H1 (cell line): ENCODE measurements around the gene CDC40. TPM values are rescaled to one million over a fixed set of nuclear protein-coding genes. Genes with fewer than 3 reads are reported as not detected.

Experiments
- CTCF ChIA-PET: fragments of 300-600 bp; sonication (Branson Sonifier 250); formaldehyde crosslinking; loops from one replicate; lab custom pipeline; 2021; ENCODE audit not compliant: partially characterized antibody; lab: Charles Lee
- POLR2A ChIA-PET: fragments of 300-600 bp; sonication (Branson Sonifier 250); formaldehyde crosslinking; loops from one replicate; lab custom pipeline; 2021; ENCODE audit warnings: inconsistent platforms; ENCODE audit not compliant: partially characterized antibody; lab: Charles Lee
- DNase-seq, 2 experiments: peaks; one replicate each; pipeline versions ENCODE4 v3.0.0 to v3.0.0-alpha.2; 2010 to 2022; ENCODE audit warnings: low spot score in 2 of 2, low read depth in 1 of 2, mixed read lengths in 1 of 2
- FAIRE-seq: peaks from 2 replicates; lab custom pipeline; 2011; peaks lifted over from hg19 to GRCh38; lab: Jason Lieb, UNC
- H2AFZ ChIP-seq: 2 replicates; pipeline ENCODE4 v1.8.1; 2012; ENCODE audit warnings: low read length, inconsistent platforms
- H2AK5ac ChIP-seq: 2 replicates; pipeline ENCODE4 v1.6.1; 2013; ENCODE audit warnings: low read depth, low read length
- H2BK120ac ChIP-seq: replicated peaks from 2 replicates; pipeline ENCODE3; 2013; ENCODE audit warnings: low read depth, low read length, inconsistent platforms
- H2BK12ac ChIP-seq: 2 replicates; pipeline ENCODE4 v1.6.1; 2013; ENCODE audit warnings: low read depth, low read length
- H2BK15ac ChIP-seq: 2 replicates; pipeline ENCODE4 v1.6.1; 2013; ENCODE audit warnings: low read length
- H2BK20ac ChIP-seq: 2 replicates; pipeline ENCODE4 v1.6.1; 2013; ENCODE audit warnings: low read length
- H2BK5ac ChIP-seq: 2 replicates; pipeline ENCODE4 v1.6.1; 2013; ENCODE audit warnings: low read depth, low read length
- H3K14ac ChIP-seq: 2 replicates; pipeline ENCODE4 v1.6.1; 2013; ENCODE audit warnings: inconsistent platforms; ENCODE audit not compliant: insufficient read length
- H3K18ac ChIP-seq: 2 replicates; pipeline ENCODE4 v1.6.1; 2013; ENCODE audit warnings: low read length; ENCODE audit errors: extremely low read depth
- H3K23ac ChIP-seq: 2 replicates; pipeline ENCODE4 v1.6.1; 2013; ENCODE audit warnings: inconsistent platforms; ENCODE audit not compliant: insufficient read length
- H3K23me2 ChIP-seq: 2 replicates; pipeline ENCODE4 v1.6.1; 2013; ENCODE audit warnings: low read depth, low read length
- H3K27ac ChIP-seq: 2 replicates; pipeline ENCODE4 v1.6.1; 2011; ENCODE audit warnings: low read depth, low read length, inconsistent platforms
- H3K27me3 ChIP-seq, 4 experiments: replicated peaks in 1 of 4; 1 replicate in 1 of 4; 2 replicates in 3 of 4; pipeline versions ENCODE4 v1.6.1 to v1.8.1; 2011 to 2013; ENCODE audit warnings: low read length in 3 of 4, mild to moderate bottlenecking in 3 of 4, inconsistent platforms in 2 of 4, mixed read lengths in 2 of 4, moderate library complexity in 1 of 4; ENCODE audit not compliant: control insufficient read depth in 3 of 4, insufficient read depth in 3 of 4; ENCODE audit errors: extremely low read depth in 1 of 4
- H3K36me3 ChIP-seq, 4 experiments: 2 replicates each; pipeline versions ENCODE4 v1.6.1 to v1.8.1; 2011 to 2013; ENCODE audit warnings: mild to moderate bottlenecking in 4 of 4, low read length in 3 of 4, moderate library complexity in 2 of 4, control low read depth in 1 of 4, inconsistent platforms in 1 of 4; ENCODE audit not compliant: insufficient read depth in 4 of 4, control insufficient read depth in 2 of 4
- H3K4ac ChIP-seq: replicated peaks from 2 replicates; pipeline ENCODE3; 2013; ENCODE audit warnings: low read length, low read depth, mixed read lengths, inconsistent platforms; ENCODE audit not compliant: insufficient read length
- H3K4me1 ChIP-seq, 4 experiments: replicated peaks in 1 of 4; 1 replicate in 1 of 4; 2 replicates in 3 of 4; pipeline versions ENCODE4 v1.6.1 to v1.8.1; 2011 to 2013; ENCODE audit warnings: low read length in 3 of 4, inconsistent platforms in 2 of 4, mixed read lengths in 1 of 4; ENCODE audit not compliant: insufficient read depth in 4 of 4, control insufficient read depth in 3 of 4
- H3K4me2 ChIP-seq, 2 experiments: 2 replicates each; pipeline versions ENCODE4 v1.6.1 to v1.8.1; 2011 to 2013; ENCODE audit warnings: low read depth in 2 of 2, low read length in 2 of 2, control low read depth in 1 of 2, inconsistent platforms in 1 of 2, mild to moderate bottlenecking in 1 of 2; ENCODE audit not compliant: insufficient read depth in 1 of 2
- H3K4me3 ChIP-seq, 4 experiments: fragments of 200-600, 300-600 bp in 1 of 4; sonication (generic), shearing (Covaris generic), sonication (Bioruptor Twin) in 1 of 4; 2 replicates each; pipeline versions ENCODE4 v1.5.1 to v1.8.1; 2011 to 2016; ENCODE audit warnings: low read length in 4 of 4, low read depth in 3 of 4, control low read depth in 2 of 4, inconsistent platforms in 2 of 4, mild to moderate bottlenecking in 2 of 4, mixed read lengths in 1 of 4, moderate library complexity in 1 of 4; ENCODE audit not compliant: insufficient read depth in 2 of 4; ENCODE audit errors: extremely low read depth in 1 of 4
- H3K56ac ChIP-seq: replicated peaks from 2 replicates; pipeline ENCODE3; 2013; ENCODE audit warnings: low read depth, mild to moderate bottlenecking, mixed read lengths, low read length, inconsistent platforms; ENCODE audit not compliant: insufficient read length
- H3K79me1 ChIP-seq: 2 replicates; pipeline ENCODE4 v1.6.1; 2013; ENCODE audit warnings: low read depth, low read length, control low read depth
- H3K79me2 ChIP-seq, 2 experiments: 2 replicates each; pipeline versions ENCODE4 v1.6.1 to v1.8.1; 2012 to 2013; ENCODE audit warnings: low read length in 2 of 2, mild to moderate bottlenecking in 2 of 2, inconsistent platforms in 1 of 2; ENCODE audit not compliant: insufficient read depth in 2 of 2, control insufficient read depth in 1 of 2
- H3K9ac ChIP-seq, 4 experiments: replicated peaks in 1 of 4; 1 replicate in 1 of 4; 2 replicates in 3 of 4; pipeline versions ENCODE4 v1.6.1 to v1.8.1; 2011 to 2013; ENCODE audit warnings: low read depth in 3 of 4, low read length in 3 of 4, control low read depth in 2 of 4, mild to moderate bottlenecking in 2 of 4, moderate library complexity in 2 of 4, inconsistent platforms in 1 of 4; ENCODE audit errors: extremely low read depth in 1 of 4
- H3K9me3 ChIP-seq, 2 experiments: 2 replicates each; pipeline versions ENCODE4 v1.6.1 to v1.8.1; 2012 to 2013; ENCODE audit warnings: mild to moderate bottlenecking in 2 of 2, moderate library complexity in 2 of 2, control low read depth in 1 of 2, inconsistent platforms in 1 of 2, low read depth in 1 of 2, low read length in 1 of 2, mixed read lengths in 1 of 2; ENCODE audit not compliant: insufficient read depth in 2 of 2
- H4K20me1 ChIP-seq, 2 experiments: replicated peaks in 1 of 2; 2 replicates each; pipeline versions ENCODE3 to v1.8.1; 2011 to 2013; ENCODE audit warnings: inconsistent platforms in 2 of 2, low read length in 2 of 2, mild to moderate bottlenecking in 1 of 2; ENCODE audit not compliant: insufficient read depth in 2 of 2, control insufficient read depth in 1 of 2
- H4K5ac ChIP-seq: 2 replicates; pipeline ENCODE4 v1.6.1; 2013; ENCODE audit warnings: low read length, low read depth, mixed read lengths, inconsistent platforms; ENCODE audit not compliant: insufficient read length
- H4K8ac ChIP-seq: 2 replicates; pipeline ENCODE4 v1.8.0; 2013; ENCODE audit warnings: mild to moderate bottlenecking, moderate library complexity, low read length, inconsistent platforms; ENCODE audit not compliant: insufficient read depth; ENCODE audit errors: extremely low read depth
- H4K91ac ChIP-seq: replicated peaks from 2 replicates; pipeline ENCODE3; 2013; ENCODE audit warnings: low read length, mixed read lengths, inconsistent platforms; ENCODE audit not compliant: insufficient read length
- BCL11A ChIP-seq, 2 experiments: IDR thresholded peaks; one replicate each; pipeline ENCODE4 v1.6.1; 2011; ENCODE audit warnings: low read depth in 2 of 2, low read length in 2 of 2, mild to moderate bottlenecking in 2 of 2
- CTBP2 ChIP-seq: IDR thresholded peaks from 2 replicates; pipeline ENCODE4 v1.7.0; 2011; ENCODE audit warnings: borderline replicate concordance, mild to moderate bottlenecking, moderate library complexity, mixed read lengths, low read length; ENCODE audit not compliant: insufficient read depth, insufficient read length
- E2F6 ChIP-seq: IDR thresholded peaks from 2 replicates; pipeline ENCODE4 v1.6.1; 2012; ENCODE audit warnings: inconsistent platforms
- EGR1 ChIP-seq: IDR thresholded peaks from 2 replicates; pipeline ENCODE4 v1.6.1; 2011; ENCODE audit warnings: low read depth, low read length, borderline replicate concordance
- EZH2 ChIP-seq: fragments of 200-600 bp; sonication (generic); IDR thresholded peaks from 2 replicates; pipeline ENCODE4 v1.7.1; 2012; ENCODE audit warnings: low read depth, mild to moderate bottlenecking, moderate library complexity, low read length, inconsistent platforms; ENCODE audit not compliant: severe bottlenecking
- KDM1A ChIP-seq: fragments of 200-600, 300-600 bp; sonication (generic); IDR thresholded peaks from 2 replicates; pipeline ENCODE4 v1.7.1; 2016; ENCODE audit warnings: mild to moderate bottlenecking, low read length, borderline replicate concordance
- MAX ChIP-seq: IDR thresholded peaks from 2 replicates; pipeline ENCODE4 v1.6.1; 2012; ENCODE audit warnings: inconsistent platforms
- SP1 ChIP-seq: IDR thresholded peaks from 2 replicates; pipeline ENCODE4 v1.6.1; 2011; ENCODE audit warnings: low read depth, low read length
- SP2 ChIP-seq: IDR thresholded peaks from 2 replicates; pipeline ENCODE4 v1.6.1; 2012; ENCODE audit warnings: mild to moderate bottlenecking, low read length, inconsistent platforms
- TEAD4 ChIP-seq: IDR thresholded peaks from 2 replicates; pipeline ENCODE4 v1.6.1; 2012; ENCODE audit warnings: low read depth, low read length, inconsistent platforms, mixed read lengths
- WGBS, 2 experiments: shearing (Covaris generic) in 1 of 2; methylation state at CpG; one replicate each; pipeline versions ENCODE4 v1.1.6 to v1.1.7; 2013 to 2015; ENCODE audit warnings: low lambda C conversion rate in 2 of 2, mixed read lengths in 2 of 2, inconsistent platforms in 1 of 2, low coverage in 1 of 2, missing lambda C conversion rate in 1 of 2; ENCODE audit not compliant: insufficient replicate concordance in 2 of 2, insufficient coverage in 1 of 2, insufficient read length in 1 of 2; ENCODE audit errors: extremely low coverage in 1 of 2, missing lambda C conversion rate in 1 of 2; 5-methylcytosine and 5-hydroxymethylcytosine counted together
- polyA plus RNA-seq, 7 experiments: library from polyadenylated mRNA; depleted of rRNA in 3 of 7; stranded (reverse) in 5 of 7; unstranded in 2 of 7; fragments of >200 nt in 5 of 7; fragments of 200-250 nt in 2 of 7; gene quantifications; 1 replicate in 5 of 7; 2 replicates in 1 of 7; 4 replicates in 1 of 7; pipeline versions ENCODE4 v1.2.1 to v1.2.3, GENCODE V29; 2011 to 2013; ENCODE audit warnings: missing spikeins in 2 of 7, mixed read lengths in 2 of 7
- total RNA-seq: library from RNA; stranded (reverse); fragmentation: NEBNext Ultra II Directional; extraction: Animal tissue kit (Norgen Biotek cat#: 25700); gene quantifications from 2 replicates; pipeline ENCODE4 v1.2.1, GENCODE V29; 2021

CDC40 gene
- total and polyA plus RNA-seq, 2 of the 8 experiments (the other 6 are each of a cell fraction or from before 2014, with no cell fraction given), result 7.3 to 27.2 TPM

GRCh38 chr6:110265273-110265672 lies 85.0 kb downstream of the CDC40 start:
- Histone ChIP-seq H4K5ac (no peak overlapping the region), H3K18ac (no peak overlapping the region), H3K56ac (no peak overlapping the region), H3K23me2 (no peaks in the 10 kb centered on the region), H3K4me2 (no peak overlapping the region), H4K91ac (no peak overlapping the region), H3K36me3 (no peaks in the 10 kb centered on the region), H2BK15ac (no peak overlapping the region), H3K9me3 (no peaks in the 10 kb centered on the region), H2AFZ (no peak overlapping the region), H3K14ac (no peak overlapping the region), H3K4me1 (peaks cover 0 to 3% (median 3%) of the 10 kb centered on the region in 4 experiments; a peak in 3 of 7 replicates), H2AK5ac (no peak overlapping the region), H4K20me1 (no peaks in the 10 kb centered on the region), H3K4me3 (no peak overlapping the region), H2BK5ac (no peak overlapping the region), H4K8ac (no peak overlapping the region), H3K79me1 (no peaks in the 10 kb centered on the region), H2BK12ac (no peak overlapping the region), H3K9ac (no peak overlapping the region), H3K4ac (no peak overlapping the region), H2BK120ac (no peak overlapping the region), H3K27me3 (peaks cover 0 to 1% (median 0%) of the 10 kb centered on the region in 4 experiments; a peak in 1 of 7 replicates), H3K23ac (no peak overlapping the region), H3K27ac (no peak overlapping the region), H2BK20ac (no peak overlapping the region), H3K79me2 (no peaks in the 10 kb centered on the region)
- CTCF ChIA-PET, result interaction anchor here (0.6 to 1.4 kb wide), 2 partner anchors 18 to 38 kb away, joined by 3 read pairs; no protein-coding TSS in a partner anchor
- POLR2A ChIA-PET, result no interaction called here
- FAIRE-seq (no peak), DNase-seq (no peak)
- WGBS, 2 experiments, result 89% methylated on average over 3 of the region's 3 CpGs; no CpG with 5 or more reads in 1 of the 2 experiments
- TF ChIP-seq E2F6 (no peak), SP1 (no peak), SP2 (no peak), TEAD4 (no peak), BCL11A (IDR thresholded peaks at IDR 0.05; ENCODE audit: low read depth in 2 of 2, low read length in 2 of 2) (no peak), EZH2 (no peak), KDM1A (no peak), EGR1 (no peak), MAX (no peak), CTBP2 (no peak)
